ENCODE data around the gene SLC27A2. TPM values are rescaled to one million over a fixed set of nuclear protein-coding genes. Genes with fewer than 3 reads are reported as not detected.

The SLC27A2 gene
- total RNA-seq, 2 experiments from 2014 or later: not detected

DNA sequence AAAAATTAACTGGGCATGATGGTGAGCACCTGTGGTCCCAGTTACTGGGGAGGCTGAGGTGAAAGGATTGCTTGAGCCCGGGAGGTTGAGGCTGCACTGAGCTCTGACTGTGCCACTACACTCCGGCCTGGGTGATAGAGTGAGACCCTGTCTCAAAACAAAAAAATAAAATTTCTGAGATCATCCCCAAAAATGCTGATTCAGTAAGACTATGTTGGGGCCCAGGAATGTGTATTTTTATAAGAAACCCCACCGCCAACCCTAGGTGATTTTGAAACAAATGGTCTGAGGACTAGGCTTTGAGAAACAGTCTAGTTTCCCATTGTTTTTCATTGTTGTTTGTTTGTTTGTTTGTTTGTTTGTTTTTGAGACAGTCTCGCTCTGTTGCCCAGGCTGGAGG, 4.1 kb downstream of the SLC27A2 start:
- POLR2A ChIA-PET: interaction anchor here (0.6 to 0.7 kb wide), 2 partner anchors 9 to 283 kb away, joined by 3 read pairs; no protein-coding TSS in a partner anchor
- Histone ChIP-seq H3K9me2 (ENCODE audit: insufficient read depth, low read length) (no peaks in the 10 kb centered on the region), H4K20me1 (ENCODE audit: insufficient read depth, low read length) (no peaks in the 10 kb centered on the region), H3K79me2 (ENCODE audit: insufficient read depth, low read depth, low read length) (no peaks in the 10 kb centered on the region), H3K9me3 (ENCODE audit: low read length) (no peaks in the 10 kb centered on the region), H3K36me3 (ENCODE audit: insufficient read depth, low read length) (no peaks in the 10 kb centered on the region), H3K4me1 (ENCODE audit: insufficient read depth, low read length, poor library complexity, severe bottlenecking) (peaks cover 20% of the 10 kb centered on the region), H3K4me3 (ENCODE audit: low read depth, low read length, poor library complexity, severe bottlenecking) (no peak overlapping the region), H2AFZ (ENCODE audit: low read length) (no peak overlapping the region), H3K27ac (ENCODE audit: low read depth, low read length, poor library complexity, severe bottlenecking) (no peak overlapping the region), H3K4me2 (ENCODE audit: low read length) (no peak overlapping the region)
- CTCF ChIA-PET (ENCODE audit: unreplicated experiment): no interaction called here
- DNase-seq (ENCODE audit: low spot score): no peak
- TF ChIP-seq, protein P1, sequence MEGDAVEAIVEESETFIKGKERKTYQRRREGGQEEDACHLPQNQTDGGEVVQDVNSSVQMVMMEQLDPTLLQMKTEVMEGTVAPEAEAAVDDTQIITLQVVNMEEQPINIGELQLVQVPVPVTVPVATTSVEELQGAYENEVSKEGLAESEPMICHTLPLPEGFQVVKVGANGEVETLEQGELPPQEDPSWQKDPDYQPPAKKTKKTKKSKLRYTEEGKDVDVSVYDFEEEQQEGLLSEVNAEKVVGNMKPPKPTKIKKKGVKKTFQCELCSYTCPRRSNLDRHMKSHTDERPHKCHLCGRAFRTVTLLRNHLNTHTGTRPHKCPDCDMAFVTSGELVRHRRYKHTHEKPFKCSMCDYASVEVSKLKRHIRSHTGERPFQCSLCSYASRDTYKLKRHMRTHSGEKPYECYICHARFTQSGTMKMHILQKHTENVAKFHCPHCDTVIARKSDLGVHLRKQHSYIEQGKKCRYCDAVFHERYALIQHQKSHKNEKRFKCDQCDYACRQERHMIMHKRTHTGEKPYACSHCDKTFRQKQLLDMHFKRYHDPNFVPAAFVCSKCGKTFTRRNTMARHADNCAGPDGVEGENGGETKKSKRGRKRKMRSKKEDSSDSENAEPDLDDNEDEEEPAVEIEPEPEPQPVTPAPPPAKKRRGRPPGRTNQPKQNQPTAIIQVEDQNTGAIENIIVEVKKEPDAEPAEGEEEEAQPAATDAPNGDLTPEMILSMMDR (conservative IDR thresholded peaks at IDR 0.05; ENCODE audit: low read length): no peak
- TF ChIP-seq EZH2phosphoT487 (IDR thresholded peaks at IDR 0.05; ENCODE audit: borderline replicate concordance, low read depth, low read length): no peak
- no TSS peak for BruUV-seq (replicated peaks)
- intact Hi-C loops (cut with micrococcal nuclease; ENCODE audit: unreplicated experiment): no loop called here

DNA sequence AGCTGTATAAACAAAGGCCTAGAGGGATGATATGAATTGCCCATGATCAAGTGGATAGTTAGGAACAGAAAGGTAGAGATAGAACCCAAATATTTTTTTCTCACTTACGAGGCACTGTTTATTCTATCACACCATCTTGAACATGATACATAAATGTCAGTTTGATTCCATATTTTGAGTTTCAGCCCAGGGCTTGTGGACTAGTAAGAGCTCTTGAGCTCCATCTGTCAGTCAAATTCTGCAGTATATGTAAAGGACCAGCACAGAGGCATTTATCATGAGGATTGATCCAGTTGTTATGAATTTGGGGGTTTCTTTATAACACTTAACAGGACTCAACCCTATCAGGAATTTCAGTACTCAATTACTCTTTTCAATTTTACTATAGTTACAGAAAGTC, 4.8 kb downstream of the SLC27A2 start:
- Histone ChIP-seq H3K4me2 (ENCODE audit: low read length) (no peak overlapping the region), H3K27ac (ENCODE audit: low read depth, low read length, poor library complexity, severe bottlenecking) (no peak overlapping the region), H3K4me3 (ENCODE audit: low read depth, low read length, poor library complexity, severe bottlenecking) (no peak overlapping the region), H3K79me2 (ENCODE audit: insufficient read depth, low read depth, low read length) (no peaks in the 10 kb centered on the region), H4K20me1 (ENCODE audit: insufficient read depth, low read length) (no peaks in the 10 kb centered on the region), H3K36me3 (ENCODE audit: insufficient read depth, low read length) (no peaks in the 10 kb centered on the region), H2AFZ (ENCODE audit: low read length) (no peak overlapping the region), H3K9me3 (ENCODE audit: low read length) (no peaks in the 10 kb centered on the region), H3K4me1 (ENCODE audit: insufficient read depth, low read length, poor library complexity, severe bottlenecking) (peaks cover 23% of the 10 kb centered on the region), H3K9me2 (ENCODE audit: insufficient read depth, low read length) (no peaks in the 10 kb centered on the region)
- no peak for TF ChIP-seq EZH2phosphoT487 (IDR thresholded peaks at IDR 0.05; ENCODE audit: borderline replicate concordance, low read depth, low read length)
- TF ChIP-seq, protein P1 (conservative IDR thresholded peaks at IDR 0.05; ENCODE audit: low read length): 0 out of 2 replicates have a peak, but pooled peaks have one; percentile 12
- intact Hi-C loops (cut with micrococcal nuclease; ENCODE audit: unreplicated experiment): no loop called here
- POLR2A ChIA-PET: interaction anchor here (0.6 kb wide), 1 partner anchor 243 kb away, joined by 3 read pairs; no protein-coding TSS in a partner anchor
- CTCF ChIA-PET (ENCODE audit: unreplicated experiment): no interaction called here
- no peak for DNase-seq (ENCODE audit: low spot score)
- BruUV-seq (replicated peaks): no TSS peak

DNA sequence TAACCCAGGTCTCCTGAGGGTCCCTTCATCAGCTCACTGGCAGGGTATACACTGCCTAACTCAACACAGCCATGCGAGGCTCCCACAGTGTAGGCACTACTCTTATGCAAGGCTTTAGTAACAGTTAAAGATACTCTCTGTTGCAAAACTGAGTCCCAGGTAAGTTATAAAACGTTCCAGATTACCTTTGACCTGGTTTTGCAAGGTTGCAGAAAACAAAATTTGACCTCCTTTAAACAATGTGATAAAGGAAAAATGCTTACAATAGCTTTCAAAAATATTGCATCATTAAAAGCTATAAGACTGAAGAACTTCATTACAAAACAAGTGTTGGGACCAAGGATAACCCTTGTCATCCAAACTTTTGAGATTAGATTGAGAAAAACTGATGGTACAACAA, 5.5 kb downstream of the SLC27A2 start:
- no peak overlapping the region for H3K4me3 ChIP-seq (ENCODE audit: low read depth, low read length, poor library complexity, severe bottlenecking)
- no peak overlapping the region for H3K4me2 ChIP-seq (ENCODE audit: low read length)
- DNase-seq (ENCODE audit: low spot score): no peak
- ChIA-PET POLR2A (interaction anchor here (0.6 to 0.7 kb wide), 2 partner anchors 106 to 425 kb away, joined by 4 to 9 read pairs; no protein-coding TSS in a partner anchor), CTCF (ENCODE audit: unreplicated experiment) (interaction anchor here (1.0 kb wide), 1 partner anchor 21 kb away, joined by 3 read pairs; no protein-coding TSS in a partner anchor)
- intact Hi-C loops (cut with micrococcal nuclease; ENCODE audit: unreplicated experiment): no loop called here
- peaks cover 23% of the 10 kb centered on the region for H3K4me1 ChIP-seq (ENCODE audit: insufficient read depth, low read length, poor library complexity, severe bottlenecking)
- H3K27ac ChIP-seq (ENCODE audit: low read depth, low read length, poor library complexity, severe bottlenecking): no peak overlapping the region
- no peaks in the 10 kb centered on the region for H3K36me3 ChIP-seq (ENCODE audit: insufficient read depth, low read length)
- H3K79me2 ChIP-seq (ENCODE audit: insufficient read depth, low read depth, low read length): no peaks in the 10 kb centered on the region
- TF ChIP-seq, protein P1 (conservative IDR thresholded peaks at IDR 0.05; ENCODE audit: low read length): no peak
- TF ChIP-seq EZH2phosphoT487 (IDR thresholded peaks at IDR 0.05; ENCODE audit: borderline replicate concordance, low read depth, low read length): no peak
- H3K9me3 ChIP-seq (ENCODE audit: low read length): no peaks in the 10 kb centered on the region
- H3K9me2 ChIP-seq (ENCODE audit: insufficient read depth, low read length): no peaks in the 10 kb centered on the region
- no TSS peak for BruUV-seq (replicated peaks)
- H2AFZ ChIP-seq (ENCODE audit: low read length): no peak overlapping the region
- no peaks in the 10 kb centered on the region for H4K20me1 ChIP-seq (ENCODE audit: insufficient read depth, low read length)
